HG03159 (cell line): ENCODE results near the gene SPATA20.

Experiments used
- ATAC-seq: cut with Tn5 transposase; IDR thresholded peaks from one replicate; pipeline ENCODE4 v1.9.1; 2021; ENCODE audit warnings: mild to moderate bottlenecking, moderate library complexity; ENCODE audit not compliant: unreplicated experiment

The SPATA20 gene

DNA sequence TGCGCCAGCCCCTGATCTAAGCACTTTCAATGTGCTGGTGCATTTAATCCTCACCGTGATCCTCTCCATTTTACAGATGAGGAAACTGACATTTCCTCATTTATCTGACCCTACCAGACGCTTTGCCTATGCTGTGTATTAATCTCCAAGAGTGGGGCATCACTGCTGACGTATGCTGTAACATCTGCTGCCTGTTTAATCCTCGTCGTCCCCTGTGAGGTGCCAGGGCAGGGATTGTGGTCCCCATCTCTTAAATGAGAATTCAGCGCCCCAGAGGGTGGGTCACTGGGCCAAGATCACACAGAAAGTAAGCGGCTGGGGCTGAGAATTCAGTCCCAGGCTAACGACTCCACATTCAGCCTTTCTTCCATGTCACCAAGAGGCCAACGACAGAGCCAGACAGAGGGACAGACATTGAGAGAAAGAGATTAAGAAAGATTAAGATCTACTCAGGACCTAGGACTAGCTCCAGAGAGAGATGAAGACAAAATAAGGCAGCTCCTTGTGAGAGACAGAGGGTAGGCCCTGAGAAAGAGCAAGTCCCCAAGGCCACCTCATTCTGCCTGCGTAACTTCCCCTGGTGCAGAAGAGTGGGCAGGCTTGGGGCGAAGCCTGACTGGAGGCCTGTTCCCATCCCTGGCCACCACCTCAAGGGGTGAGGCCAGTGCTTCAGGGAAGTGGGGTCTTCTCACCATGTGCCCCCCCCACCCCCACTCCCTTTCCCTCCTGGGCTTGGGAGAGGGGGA is 27.1 kb downstream of the SPATA20 start:
- no peak for ATAC-seq

DNA sequence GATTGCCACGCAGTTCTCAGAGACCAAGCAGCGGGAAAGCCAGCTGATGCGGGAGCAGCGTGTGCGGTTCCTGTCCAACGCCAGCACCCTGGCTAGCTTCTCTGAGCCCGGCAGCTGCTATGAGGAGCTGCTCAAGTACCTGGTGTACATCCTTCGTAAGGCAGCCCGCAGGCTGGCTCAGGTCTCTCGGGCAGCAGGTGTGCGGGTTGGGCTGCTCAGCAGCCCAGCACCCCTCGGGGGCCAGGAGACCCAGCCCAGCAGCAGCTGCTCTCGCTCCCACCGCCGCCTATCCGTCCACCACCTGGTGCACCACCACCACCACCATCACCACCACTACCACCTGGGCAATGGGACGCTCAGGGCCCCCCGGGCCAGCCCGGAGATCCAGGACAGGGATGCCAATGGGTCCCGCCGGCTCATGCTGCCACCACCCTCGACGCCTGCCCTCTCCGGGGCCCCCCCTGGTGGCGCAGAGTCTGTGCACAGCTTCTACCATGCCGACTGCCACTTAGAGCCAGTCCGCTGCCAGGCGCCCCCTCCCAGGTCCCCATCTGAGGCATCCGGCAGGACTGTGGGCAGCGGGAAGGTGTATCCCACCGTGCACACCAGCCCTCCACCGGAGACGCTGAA is 28.7 kb downstream of the SPATA20 start:
- ATAC-seq, result no peak

DNA sequence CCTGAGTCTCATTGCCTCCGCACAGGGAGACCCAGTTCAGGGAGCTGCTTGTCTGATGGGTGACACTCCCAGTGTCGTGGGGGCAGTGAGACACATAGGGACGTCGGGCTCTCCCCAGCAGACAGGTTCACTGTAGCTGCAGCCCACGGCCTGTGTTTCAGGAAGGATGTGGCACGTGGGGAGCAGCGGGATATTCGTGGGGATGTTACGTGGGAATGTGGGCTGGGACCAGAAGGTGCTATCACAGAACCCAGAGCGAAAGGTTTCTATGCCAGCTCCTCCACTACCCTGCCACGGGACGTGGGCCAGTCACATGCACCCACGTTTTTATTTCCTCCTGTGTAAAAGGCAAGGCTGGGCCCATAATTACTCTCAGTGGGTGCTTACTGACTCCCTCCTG is 29.9 kb downstream of the SPATA20 start:
- ATAC-seq, result no peak

DNA sequence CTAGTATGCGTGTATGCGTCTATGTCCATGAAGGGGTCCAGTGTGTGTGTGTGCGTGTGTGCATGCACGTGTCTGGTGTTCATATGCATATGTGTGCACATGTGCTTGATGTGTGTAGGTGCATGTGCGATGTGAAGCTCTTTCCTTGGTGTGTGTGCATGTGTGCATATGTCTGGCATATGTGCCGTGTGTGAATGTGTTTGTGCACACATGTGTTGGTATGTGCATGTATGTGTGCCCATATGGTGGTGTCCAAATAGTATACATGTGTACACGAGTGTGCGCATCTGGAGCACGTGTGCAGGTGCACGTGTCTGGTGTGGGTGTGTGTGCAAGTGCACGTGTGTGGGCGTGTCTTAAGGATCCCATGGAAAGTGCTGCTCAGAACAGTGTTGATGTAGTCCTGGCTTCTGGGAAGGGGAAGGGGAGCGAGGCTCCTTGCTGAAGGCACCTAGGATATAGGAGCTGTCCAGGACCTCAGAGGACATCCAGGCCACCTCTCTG is 30.5 kb downstream of the SPATA20 start:
- ATAC-seq, result no peak

DNA sequence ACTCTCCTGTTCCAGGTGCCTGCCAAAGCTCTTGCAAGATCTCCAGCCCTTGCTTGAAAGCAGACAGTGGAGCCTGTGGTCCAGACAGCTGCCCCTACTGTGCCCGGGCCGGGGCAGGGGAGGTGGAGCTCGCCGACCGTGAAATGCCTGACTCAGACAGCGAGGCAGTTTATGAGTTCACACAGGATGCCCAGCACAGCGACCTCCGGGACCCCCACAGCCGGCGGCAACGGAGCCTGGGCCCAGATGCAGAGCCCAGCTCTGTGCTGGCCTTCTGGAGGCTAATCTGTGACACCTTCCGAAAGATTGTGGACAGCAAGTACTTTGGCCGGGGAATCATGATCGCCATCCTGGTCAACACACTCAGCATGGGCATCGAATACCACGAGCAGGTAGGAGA is 31.2 kb downstream of the SPATA20 start:
- no peak for ATAC-seq

DNA sequence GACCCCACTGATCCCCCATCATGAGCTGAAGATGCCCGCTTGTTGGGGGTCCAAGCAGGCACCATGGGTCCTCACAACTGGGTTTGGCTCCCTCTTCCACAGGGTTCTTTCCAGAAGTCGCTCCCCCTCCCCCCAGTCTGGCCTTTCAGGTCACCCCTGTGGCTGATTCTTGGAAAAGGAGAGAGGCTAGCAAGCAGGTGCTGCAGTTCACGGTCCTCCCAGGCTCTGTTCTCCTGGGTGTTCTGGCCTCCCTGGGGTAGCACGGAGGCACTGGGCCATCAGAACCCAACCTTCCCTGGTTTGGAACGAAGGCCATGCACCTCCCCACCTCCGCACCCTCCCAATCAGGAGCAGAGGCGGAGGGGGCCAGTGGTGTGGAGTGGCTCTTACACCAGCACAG is 32.4 kb downstream of the SPATA20 start:
- ATAC-seq, result no peak

DNA sequence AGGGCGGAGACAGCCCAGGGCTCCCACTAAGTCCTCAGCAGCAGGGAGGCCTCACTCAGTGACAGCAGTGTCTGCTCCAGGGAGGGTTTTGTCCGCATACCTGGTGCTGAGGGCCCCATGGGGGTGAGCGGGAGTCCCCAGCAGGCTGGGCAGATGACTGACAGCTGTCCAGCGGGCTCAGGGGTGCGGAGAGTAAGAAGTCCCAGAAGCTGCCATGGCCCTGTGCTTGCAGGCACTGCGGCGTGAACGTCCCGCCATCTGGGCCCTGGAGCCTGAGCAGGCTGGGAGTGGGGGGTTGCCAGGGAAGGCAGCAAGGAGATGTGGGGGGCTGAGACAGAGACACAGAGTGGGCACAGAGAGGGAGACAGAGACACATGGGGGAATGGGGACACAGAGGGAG is 33.7 kb downstream of the SPATA20 start:
- ATAC-seq, result no peak

DNA sequence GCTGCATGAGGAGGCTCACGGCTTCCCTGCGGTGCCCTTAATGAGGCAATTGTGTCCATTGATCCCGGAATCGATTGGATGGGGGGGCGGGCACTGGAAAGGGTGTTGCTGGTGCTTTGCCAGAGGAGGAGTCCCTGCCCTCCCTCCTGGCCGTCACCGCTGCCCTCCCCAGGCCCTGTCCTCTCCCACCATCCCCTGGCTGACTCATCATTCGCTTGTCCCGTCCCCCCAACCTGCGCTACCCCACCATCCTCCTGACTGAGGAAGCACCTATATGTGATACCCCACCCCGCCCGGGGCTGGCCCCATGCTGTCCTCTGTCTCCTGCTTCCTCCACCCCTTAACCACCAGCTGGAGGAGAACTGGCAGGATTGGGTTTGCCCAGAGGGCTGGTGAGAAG is 34.3 kb downstream of the SPATA20 start:
- no peak for ATAC-seq

DNA sequence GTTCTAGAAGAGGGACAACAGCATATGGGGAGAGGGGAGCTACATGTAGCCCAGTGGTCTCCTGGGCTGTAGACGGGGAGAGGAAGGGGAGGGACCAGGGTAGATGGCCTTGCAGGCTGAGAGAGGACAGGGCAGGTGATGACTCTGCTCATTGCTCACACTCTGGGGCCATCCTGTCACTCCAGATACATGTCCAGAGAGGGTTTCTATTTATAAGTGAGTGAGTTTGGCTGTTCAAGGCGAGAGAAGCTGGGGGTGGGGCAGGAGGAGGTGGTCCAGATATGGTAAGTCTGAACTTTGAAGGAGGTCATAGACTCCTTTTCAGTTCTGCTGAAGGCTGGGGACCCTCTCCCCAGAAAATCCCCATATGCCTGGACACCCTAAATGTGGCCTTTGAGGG is 35.8 kb downstream of the SPATA20 start:
- ATAC-seq, result no peak

DNA sequence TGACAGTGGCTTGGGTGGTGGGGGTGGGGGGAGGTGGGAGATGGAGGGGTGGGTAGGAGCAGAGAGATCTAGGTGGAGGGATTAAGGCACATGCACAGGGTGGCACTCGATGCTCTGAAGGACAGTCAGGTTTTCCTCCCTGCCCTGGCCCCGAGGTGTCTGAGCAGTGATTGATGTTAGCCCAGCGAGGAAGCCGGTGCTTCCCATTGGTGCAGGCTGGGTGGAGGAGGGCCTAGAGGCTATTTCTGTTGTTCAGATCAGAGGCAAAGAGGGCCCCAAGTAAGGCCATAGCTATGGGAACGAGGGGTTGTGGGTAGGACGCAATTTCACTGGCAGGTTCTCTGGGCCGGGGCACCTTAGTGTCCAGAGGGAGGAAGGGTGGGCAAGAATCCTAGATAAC is 36.7 kb downstream of the SPATA20 start:
- no peak for ATAC-seq

DNA sequence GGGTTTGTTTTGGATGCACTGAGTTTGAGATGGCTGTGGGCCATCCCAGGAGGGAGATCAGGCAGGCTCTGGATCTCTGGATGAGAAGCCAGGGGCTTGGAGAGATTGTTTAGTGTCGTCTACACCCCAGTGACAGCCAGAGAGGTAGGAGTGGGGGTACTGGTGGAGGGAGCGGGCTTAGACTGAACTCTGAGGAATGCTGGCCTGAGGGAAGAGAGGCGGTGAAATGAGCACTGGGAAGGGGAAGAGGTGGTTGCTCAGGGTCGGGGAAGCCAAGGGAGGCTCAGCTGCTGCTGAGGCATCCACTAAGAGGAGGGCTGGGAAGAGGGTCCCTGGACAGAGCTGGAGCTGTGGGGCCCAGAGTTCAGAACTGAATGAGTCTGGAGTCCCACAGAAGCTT is 37.1 kb downstream of the SPATA20 start:
- no peak for ATAC-seq

DNA sequence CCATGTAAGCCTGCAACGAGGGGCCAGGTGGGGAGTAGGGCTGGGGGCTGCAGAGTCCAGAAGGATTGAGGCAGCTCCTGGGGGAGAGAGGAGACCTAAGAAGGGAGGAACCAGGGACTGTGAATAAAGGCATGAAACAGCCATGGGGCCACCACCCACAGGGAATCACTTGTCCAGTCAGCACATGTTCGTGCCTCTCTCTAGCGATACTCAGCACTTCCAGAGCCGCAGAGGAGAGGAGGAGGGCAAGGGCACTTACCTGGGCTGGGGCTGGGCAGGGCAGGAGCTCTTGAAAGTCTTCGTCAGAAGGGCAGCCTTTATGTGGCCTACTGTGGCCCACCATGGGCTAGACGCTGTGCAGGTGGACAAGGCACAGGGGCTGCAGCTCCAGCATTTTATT is 37.8 kb downstream of the SPATA20 start:
- ATAC-seq, result no peak

DNA sequence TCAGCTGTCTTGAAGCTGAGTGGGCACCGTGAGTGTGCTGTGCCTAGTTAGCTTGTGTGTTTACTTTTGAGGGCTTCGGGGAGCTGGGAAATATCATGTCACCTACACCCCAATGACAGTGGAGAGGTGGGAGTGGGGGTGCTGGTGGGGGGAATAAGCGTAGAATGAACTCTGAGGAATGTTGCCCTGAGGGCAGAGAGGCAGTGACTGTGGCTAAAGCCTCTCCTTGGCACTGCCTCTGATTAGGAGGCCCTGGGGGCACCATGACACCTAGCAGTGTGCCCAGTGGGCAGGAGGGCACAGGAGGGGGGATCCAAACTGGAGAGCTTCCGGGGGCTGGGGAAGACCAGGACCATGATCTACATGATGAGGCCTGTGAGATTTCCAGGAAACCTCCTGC is 38.4 kb downstream of the SPATA20 start:
- no peak for ATAC-seq

DNA sequence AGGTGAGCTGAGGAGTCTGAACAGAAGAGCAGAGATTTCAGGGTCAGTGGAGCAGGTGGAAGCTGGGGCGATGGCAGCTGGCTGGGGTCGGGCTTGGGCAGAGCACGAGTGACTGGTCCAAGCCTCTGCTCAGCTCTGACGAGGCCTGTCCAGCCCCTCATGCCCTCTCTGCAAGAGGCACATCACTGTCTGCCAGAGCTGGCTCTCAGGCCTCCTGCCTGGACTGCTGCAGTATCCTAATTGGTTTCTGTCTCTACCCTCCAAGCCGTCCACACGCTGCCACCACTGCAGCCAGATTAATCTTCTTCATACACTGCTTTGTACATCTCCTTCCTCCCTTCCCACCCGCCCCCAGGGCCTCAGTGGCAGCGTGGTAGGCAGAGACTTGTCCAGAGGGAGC is 38.9 kb downstream of the SPATA20 start:
- ATAC-seq, result no peak

DNA sequence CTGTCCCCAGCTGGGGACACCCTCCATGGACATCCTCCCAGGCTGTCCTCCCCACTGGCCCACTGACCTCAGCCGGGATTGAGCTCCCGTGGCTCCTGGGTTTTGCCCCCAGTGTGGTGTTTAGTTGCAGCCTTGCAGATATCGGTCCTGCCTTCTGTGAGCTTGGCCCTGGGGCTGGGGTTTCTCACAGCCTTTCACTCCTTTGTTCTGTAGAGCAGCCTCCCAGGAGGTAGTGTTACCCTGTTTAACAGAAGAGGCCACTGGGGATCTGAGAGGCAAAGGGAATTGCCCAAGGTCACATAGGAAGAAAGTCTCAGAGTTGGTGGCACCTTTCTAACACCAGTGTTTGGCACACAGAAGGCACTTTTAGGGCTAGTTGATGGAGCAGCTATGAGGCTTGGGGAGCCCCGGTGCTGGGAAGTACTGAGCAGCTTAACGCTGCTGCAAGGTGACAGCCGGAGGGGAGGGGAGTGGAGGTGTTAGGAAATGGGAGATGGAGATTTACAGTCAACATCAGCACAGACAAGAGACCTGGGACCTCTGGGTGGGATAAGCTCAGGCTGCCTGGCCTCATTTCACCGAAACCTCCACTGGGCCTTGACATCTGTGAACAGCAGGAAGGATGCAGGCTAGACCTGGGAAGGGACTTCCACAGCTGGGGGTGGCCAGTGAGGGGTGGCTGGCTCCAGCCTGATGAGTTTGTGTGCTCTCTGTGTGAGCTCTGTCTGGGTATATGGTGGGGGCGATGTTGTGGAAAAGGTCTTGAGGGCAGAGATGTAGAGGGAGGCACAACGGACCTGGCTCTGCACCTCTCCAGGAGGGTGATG is 39.7 kb downstream of the SPATA20 start:
- ATAC-seq, result no peak

DNA sequence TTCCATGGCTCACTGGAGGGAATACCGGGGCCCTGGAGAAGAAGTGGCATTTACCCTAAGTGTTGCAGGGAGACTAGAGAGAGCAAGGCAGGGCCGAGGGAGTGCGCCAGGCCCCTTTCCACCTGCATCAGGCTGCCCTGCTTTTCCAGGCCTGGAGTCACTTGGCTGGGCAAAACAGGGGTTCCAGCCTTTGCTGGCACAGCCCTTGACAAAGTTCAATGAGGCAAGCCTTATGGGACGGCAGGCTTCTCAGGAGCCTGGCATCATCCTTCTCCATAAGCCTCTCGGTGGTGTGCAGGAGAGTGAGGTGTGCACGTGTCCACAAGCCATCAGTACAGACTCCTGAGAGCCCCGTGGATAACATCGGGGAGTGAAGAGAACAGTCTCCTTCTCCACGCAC is 40.6 kb downstream of the SPATA20 start:
- no peak for ATAC-seq

DNA sequence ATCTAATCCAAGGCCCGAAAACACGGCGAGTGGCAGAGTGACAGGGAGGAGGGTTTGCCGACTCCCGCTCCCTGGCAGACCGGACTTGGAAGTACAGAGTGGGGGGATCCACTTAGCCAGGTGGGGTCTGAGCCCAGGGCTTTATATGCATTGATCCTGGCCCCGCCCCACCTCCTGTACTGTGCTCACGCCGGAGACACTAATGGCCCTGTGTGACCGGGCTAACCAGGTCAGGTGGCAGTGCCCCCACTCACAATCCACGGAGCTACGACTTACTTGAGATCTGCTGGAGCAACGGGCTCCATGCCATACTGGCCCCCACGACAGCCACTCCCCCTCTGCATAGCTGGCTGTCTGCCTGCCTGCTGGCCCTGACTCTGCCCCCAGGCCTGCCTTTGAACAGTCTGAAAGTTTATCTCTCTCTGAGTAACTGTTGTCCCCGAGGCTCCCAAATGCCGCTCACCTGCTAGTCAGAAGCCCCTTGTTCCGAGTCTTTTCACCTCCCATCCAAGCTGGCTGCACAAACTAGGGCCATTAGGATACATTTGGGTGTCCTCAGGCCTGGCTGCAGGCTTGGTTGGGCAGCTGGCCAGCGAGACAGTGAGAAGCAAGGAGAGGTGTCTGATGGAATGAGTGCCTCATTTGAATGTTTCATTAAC is 41.5 kb downstream of the SPATA20 start:
- ATAC-seq, result no peak

DNA sequence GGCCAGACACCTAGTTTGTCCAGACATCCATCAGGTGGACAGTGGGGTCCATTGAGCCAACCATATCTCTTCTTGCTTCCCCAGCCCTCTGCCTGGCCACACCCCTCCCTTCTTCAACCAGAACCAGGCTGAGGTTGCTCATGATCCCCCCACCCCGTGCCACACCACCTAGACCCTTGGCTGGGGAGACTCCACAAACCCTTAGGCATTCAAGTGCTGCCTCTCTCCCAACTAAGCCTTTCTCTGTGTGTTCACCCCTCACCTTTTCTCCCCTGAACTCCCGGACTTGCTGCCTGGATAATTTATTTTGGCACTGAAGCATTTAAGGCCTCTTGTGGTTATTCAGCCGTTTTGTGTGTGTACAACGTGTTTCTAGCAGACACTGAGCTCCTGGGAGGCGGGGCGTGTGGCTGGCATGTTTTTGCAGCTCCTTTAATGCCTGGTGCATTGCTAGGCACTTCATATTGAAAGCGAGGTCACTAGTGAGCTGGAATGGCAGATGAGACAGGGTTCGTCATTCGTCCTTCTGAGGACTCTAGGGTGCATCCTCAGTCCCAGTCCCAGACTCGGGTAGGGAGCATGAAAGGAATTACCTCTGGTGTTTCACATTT is 42.2 kb downstream of the SPATA20 start:
- ATAC-seq, result no peak

DNA sequence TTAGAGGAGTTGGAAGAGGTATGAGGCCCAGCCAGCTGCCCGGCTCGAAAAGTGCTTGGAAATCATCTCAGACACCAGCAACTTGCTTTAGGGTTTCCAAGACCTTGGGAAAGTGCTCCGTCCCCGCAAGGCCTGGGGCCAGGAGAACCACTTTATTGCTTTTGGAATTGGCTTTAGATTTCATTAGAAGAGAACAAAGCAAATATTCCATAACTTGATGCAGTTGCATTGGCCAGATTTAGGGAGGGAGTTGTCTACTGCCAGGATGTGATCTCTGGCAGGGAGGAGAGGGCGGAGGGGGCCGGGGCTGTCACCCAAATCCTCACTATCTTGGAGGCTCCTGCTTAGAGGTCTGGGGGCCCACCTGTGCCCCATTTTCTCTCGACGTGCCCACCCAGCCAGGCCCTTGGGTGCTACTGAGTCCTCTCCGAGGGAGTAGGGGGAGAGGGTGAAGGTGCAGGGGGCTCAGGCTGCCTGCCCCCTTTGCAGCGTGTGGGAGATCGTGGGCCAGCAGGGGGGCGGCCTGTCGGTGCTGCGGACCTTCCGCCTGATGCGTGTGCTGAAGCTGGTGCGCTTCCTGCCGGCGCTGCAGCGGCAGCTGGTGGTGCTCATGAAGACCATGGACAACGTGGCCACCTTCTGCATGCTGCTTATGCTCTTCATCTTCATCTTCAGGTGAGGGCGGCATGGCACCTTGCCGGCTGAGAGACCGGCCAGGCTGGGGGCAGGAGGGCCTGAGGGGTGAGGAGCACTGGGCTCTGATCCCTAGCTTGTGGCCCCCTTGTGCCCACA is 44.2 kb downstream of the SPATA20 start:
- no peak for ATAC-seq

DNA sequence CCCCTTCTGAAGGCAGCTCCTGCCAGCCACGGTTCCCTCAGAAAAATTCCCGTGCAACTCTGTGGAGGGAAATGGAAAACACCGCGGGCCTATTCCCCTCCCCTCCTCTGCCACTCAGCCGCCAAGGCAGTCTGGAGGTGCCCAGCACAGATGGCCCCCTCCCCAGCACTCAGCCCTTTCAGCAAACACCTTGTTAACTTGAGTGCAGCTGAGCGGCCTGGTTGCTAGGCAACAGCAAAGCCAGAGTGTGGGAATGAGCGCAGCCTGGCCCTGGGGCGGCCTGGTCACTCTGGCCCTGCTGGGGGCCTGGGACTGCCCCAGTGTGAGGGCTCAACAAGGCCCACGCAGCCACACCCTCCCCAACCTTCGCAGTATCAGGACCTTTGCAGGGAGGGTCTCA is 46.3 kb downstream of the SPATA20 start:
- ATAC-seq, result no peak
